HG02973 (cell line): ENCODE results near the gene BACE1-AS.

Experiments
- ATAC-seq: cut with Tn5 transposase; IDR thresholded peaks from one replicate; pipeline ENCODE4 v1.9.1; 2021; ENCODE audit warnings: moderate library complexity; ENCODE audit not compliant: unreplicated experiment

BACE1-AS gene

DNA sequence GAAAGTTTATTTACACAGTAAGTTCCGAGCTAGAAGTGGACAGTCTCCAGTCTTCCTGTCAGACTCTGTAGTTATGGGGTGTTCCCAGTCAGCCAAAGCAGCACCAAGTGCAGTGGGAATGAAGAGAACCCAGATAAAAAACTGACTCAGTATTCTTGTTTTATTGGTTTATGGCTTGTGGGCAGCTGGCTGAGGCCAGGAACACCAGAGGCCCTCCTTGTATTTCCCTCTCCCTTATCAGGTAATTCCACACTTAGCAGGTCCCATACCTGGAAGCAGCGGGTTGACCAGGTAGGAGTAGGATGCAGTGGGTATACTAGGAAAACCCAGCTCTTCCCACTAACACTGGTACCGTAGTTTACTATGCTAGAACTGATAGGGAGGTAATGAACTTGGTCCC lies 3.5 kb upstream of the BACE1-AS start:
- no peak for ATAC-seq

DNA sequence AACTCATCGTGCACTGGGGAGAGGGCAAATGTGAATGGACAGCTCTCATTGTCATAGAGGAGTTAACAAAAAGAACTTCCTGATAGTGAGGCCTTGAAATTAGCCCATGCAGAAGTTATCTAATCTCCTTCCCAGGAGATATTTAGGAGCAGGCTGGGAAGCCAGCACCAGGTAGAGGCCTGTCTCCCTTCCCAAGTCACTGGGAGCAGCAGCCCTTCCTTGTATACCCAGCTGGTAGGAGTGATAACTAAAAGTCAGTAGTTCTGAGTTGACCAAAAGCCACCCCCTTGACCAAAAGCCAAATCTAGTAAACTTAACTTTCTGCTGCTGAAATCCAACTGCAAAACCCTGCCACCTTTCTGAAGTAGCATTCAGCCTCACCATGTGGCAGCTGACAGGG lies 1.4 kb upstream of the BACE1-AS start:
- no peak for ATAC-seq

DNA sequence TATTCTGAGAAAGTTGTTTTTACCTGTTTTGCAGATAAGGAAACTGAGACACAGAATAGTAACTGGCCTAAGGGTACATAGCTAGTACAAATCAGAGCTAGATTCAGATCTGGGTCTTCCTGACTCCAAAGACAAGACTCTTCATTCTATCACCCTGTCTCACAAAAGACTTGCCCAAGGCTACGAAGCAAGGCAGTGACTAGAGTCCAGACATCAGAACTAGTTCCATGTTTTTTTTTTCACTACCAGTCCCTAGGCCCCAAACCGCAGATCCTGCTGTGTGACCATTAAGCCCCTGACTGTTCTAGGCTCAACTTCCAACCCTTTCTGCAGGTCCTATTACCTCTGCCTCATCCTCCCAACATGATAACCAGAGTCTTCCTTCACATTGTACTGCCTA lies 1.5 kb downstream of the BACE1-AS start:
- ATAC-seq, result no peak

DNA sequence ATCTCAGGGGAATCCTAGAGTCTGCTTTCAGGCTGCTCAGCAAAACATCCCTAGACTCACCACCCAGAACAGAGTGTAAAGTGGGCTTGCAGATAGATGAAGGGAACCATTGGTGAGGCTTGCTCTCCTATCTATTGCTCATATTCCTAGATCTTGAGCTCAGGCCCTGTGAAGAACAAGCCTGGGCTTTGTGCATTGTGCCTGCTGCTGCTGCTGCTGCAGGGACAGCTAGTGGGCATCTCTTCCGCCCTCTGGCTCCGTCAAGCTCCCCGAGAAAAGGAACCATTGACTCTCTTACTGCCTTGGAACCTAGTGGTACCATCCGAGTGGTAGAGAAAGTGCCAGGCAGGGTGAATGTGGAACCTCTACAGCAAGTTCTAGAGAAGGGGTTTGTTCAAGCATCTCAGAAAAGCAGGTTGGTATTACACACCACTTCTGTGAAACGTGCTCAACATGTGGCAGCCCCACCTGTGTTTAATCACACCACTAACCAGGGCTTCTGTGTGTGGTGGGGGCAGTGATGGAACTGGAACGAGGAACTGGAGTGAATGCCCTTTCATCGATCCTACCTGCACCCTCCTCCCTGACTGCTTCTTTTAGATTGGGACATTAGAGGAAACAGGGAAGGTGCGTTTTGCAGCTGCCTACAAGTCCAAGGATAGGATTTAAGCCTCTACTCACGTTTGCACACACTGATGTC lies 4.4 kb downstream of the BACE1-AS start:
- no peak for ATAC-seq

DNA sequence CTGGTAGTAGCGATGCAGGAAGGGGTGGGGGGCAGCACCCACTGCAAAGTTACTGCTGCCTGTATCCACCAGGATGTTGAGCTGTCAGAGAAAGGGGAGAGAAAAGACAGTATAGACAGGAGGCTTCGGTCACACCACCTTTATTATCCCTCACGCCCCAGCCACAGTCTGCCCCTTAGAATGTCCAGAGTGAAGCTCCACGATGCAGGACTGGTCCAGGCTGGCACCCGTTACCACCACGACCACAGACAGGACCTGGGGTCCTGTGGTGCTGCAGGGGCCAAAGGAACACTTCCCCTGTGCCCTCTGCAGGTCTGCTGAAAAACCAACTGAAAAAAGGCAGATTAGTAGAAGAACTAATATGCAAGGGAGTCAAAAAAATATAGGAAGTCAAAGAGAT lies 5.7 kb downstream of the BACE1-AS start:
- ATAC-seq, result no peak

DNA sequence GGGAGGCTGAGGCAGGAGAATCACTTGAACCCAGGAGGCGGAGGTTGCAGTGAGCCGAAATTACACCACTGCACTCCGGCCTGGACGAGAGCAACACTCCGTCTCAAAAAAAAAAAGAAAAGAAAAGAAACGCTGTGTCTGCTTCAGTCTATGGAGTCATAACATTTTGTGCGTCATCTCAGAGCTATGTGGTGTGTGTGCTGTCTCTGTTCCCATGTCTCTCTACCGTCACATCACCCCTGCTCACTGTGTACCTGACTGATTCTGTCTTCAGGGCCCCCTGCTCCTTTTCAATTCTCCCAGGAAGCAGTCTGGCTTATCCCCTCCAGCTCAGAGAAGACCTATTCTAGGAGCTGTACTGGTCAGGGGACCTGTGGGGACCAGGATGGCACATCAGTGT lies 7.0 kb downstream of the BACE1-AS start:
- no peak for ATAC-seq

DNA sequence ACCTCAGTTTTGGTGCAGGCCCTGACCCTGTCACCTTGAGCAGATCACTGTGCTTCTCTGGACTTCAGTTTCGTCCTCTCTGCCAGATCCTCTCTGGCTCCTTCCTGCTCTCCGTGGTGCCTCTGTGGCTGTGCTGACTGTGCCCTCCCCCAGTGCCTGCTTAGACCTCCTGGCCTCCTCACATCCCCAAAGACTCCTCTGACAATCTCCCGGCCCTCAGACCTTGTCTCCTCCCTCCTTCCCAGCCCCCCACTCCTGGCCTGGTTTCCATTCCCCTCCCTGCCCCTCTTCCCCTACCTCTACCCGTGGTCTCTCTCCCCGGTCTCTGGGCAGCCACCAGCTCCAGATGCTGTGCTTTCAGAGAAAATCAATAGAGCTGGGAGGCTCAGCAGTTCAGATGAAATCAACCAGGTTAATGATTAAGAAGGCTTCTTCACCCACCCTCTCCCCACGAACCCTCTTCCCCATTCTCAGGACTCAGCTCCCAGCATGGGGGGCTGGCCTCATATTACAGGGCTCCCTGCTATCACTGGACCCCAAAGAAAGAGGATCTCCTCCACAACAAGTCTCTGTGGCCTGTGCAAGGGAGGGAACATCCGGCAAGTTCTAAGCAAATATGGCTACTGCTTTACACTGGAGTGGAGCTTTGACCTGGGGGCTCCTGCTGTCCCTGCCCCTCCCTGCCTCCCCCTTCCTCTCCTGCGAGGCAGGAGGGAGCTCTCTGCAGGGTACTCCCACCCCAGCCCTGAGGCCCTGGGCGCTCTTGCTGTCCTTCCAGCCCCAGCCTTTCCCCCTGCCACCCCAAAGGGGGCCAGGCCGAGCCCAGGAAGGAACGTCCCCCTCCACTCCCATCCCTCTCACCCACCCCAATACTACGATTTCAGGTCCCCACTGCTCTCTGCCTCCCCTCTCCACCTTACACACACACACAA lies 8.5 kb downstream of the BACE1-AS start:
- no peak for ATAC-seq

DNA sequence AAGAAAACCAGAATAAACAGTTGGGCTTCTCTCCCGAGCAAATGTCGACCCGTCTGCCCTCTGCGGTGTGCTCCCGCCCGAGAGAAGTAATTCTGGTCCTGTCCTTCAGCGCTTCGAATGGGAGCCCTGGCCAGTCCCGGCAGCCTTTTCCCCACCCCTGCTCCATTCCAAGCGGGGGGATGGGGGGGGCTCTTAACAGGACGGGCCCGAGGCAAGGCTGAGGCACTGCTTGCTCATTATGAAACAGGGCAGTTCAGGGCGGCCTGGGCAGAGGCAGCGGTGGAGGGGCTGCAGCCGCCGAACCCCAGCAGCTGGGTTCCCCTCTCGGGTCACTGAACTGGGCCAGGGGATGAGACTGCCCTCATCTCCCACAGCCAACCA lies 9.1 kb downstream of the BACE1-AS start:
- ATAC-seq, result no peak

DNA sequence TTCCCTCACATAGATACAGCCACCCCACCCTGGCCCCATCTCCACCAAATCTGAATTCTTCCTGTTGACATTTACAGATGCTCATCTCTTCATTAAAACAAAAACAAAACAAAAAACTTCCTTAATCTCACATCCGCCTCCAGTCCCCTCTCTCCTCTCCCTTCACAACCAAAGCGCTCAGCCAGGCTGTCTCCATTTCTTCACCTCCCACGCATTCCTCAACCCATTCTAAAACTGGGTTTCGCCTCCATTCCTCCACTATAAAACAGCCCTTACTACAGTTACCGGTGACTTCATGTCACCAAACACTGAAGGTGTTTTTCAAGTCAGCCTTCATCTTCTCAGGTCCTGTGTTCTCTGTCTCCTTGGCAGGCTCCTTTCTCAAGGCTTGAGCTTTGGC lies 9.6 kb downstream of the BACE1-AS start:
- ATAC-seq, result no peak

DNA sequence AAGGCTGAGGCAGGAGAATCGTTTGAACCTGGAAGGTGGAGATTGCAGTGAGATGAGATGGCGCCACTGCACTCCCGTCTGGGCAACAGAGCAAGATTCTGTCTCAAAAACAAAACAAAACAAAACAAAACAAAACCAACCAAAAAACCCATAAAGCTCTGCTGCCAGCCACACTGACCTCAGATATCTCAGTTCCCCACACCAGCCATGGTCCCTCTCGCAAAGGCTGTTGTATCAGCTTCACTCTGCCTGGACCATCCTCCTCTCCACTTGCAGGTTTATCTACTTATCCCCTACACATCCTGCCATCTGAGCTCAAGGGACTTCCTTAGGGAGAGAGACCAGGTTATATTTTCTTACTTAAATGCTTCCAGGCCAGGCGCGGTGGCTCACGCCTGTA lies 11.1 kb downstream of the BACE1-AS start:
- no peak for ATAC-seq

DNA sequence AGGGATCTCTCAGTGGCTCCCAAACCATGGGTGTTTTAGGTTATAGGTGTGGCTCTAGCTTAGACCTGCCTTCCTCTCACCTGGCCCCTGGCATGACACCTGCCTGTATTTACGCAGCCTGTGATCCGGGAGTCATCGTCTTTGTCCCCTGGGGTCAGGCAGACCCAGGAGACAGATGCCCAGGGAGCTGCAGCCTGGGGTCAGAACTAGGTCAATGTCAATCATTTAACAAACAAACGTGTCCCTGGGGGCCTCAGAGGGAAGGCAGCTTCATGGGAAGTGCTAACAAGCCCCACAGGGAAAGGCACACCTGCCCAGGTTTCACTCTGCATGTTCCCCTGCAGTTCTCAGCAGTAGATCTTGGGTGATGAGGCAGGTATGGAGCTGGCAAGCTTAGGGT lies 12.0 kb downstream of the BACE1-AS start:
- no peak for ATAC-seq

DNA sequence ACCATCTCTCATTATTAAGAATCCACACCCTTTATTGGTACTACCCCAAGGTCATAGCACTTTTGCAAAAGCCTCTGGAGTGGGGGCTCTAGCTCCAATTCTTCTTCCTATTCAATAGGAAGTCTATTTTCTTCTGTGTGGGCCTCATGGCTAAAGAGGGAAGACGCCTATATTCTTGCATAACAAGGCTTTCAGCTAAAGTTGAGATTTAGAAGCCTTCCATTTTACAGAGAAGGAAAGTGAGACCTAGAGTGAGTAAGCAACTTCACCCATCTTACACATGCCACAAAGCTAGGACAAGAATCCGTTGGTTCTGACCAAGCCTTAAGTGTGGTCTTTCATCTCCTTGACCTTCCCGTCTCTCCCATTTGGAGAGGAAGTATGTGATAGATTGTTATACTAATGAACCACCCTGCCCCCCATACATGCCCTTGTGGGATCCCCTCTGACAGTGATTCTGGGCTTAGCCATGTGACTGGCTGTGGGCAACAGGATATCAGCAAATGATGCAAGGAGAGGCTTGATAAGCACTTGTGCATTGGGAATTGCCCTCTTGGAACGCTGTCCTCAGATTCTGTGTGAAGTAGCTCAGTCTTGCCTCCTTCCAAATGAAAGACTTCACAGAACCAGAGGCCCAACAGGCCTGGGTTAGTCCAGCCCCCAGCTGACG lies 12.6 kb downstream of the BACE1-AS start:
- ATAC-seq, result no peak

DNA sequence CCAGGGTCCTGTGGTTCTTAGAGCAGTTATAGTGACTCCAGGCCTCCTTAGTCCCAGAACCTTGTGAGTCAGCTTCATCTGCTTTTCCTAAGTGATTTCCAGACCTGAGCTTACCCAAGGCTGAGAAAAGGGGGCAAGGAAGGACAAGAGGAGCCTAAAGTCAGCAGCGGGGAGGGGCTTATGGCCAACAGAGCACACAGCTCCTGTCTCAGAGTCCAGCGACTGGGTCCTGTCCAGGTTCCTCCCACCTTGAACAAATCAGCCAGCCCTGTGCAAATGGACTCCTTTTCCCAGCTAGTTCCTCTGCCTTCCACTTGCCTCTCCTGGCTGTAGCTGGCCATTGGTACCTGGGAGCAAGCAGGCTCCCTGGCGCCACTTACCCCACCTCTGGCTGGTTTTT lies 14.0 kb downstream of the BACE1-AS start:
- ATAC-seq, result no peak

DNA sequence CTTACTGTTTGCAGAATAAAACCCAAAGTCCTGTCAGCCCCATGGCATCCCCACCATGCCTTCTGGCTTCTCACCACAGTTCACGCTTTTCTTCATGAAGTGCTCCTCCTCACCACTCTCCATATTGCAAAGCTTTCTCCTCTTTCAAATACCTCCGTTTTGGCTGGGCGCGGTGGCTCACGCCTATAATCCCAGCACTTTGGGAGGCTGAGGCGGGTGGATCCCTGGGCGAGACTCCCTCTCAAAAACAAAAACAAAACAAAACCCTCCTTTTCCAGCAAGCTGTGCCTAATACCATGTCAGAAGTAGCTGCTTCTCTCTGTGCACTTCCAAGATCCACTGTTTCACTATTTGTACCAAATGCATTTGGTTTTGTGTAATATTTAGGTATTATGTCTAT lies 18.2 kb downstream of the BACE1-AS start:
- no peak for ATAC-seq

DNA sequence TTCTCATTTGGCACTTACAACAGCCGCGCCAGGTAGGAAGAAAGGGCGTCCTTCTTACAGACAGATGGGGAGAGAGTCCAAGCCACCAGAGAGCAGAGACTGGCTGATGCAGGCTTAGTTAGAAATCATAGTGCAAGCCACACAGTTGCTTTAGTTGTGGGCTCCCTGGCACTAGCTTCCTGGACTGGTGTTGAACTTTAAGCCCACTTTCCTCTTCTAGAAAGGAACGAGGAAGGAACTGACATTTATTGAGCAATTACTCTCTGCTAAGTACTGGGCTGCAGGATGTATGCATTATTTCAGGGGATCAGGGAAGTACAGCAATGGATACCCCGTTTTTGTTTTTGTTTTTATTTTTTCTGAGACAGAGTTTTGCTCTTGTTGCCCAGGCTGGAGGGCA lies 21.9 kb downstream of the BACE1-AS start:
- ATAC-seq, result no peak

DNA sequence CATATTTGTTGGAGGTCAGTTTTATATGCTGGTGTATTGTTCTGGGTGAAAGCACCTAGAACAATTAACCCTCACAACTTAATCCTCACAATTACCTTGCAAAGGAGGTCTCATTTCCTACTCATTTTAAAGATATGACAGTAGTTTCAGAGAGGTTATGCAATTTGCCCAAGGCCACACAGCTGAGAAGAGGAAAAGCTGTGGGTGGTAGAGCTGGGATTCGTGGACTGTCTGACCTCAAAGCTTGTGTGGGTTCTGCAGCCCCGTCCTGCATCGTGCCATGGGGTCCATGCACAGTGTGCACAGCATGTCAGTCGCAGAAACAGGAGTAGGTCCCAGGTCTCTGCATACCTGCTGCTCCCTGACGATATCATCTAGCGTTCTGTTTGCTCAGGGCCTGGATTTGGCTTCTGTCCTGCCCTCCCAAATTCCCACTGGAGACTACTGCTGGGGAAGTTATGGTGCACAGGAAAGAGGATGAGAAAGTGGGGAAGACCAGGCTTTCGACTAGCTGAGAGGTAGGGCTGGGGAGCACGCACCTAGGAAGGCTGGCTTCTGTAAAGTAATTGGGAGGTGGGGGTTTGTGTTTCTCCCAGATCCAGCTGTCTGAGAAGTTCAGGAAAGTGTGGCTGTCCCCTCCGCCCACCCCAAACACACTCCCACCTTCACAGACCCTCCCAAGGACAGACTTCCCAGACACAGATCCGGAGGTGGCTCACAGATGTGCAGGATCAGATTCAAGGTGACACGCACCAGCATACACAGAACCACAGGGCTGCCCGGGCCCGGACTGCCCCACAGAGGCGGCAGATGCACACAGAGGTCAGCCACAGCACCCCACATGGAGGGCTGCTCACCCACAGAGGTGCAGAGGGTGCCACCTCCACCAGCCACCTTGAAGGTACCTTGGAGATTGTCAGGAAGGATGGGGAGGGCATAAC lies 23.0 kb downstream of the BACE1-AS start:
- ATAC-seq, result no peak

DNA sequence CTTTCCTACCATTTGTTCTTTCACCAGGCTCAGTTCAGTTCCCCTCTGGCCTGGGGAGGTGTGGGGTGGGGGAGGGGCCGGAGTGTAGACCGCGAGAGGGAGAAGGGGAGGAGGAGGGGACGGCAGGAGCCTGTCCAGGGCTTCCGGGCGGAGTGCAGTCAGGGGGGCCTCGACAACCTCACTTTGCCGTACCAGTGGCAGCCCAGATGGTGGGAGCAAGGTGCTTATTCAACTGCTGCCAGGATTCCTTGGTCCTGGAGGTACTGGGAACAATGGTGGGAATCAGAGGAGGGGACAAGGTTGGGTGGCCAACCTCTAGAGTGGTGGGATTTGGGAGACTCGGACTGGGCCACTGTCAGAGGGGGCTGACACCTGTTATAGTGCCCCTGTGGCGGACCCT lies 23.7 kb downstream of the BACE1-AS start:
- ATAC-seq, result no peak

DNA sequence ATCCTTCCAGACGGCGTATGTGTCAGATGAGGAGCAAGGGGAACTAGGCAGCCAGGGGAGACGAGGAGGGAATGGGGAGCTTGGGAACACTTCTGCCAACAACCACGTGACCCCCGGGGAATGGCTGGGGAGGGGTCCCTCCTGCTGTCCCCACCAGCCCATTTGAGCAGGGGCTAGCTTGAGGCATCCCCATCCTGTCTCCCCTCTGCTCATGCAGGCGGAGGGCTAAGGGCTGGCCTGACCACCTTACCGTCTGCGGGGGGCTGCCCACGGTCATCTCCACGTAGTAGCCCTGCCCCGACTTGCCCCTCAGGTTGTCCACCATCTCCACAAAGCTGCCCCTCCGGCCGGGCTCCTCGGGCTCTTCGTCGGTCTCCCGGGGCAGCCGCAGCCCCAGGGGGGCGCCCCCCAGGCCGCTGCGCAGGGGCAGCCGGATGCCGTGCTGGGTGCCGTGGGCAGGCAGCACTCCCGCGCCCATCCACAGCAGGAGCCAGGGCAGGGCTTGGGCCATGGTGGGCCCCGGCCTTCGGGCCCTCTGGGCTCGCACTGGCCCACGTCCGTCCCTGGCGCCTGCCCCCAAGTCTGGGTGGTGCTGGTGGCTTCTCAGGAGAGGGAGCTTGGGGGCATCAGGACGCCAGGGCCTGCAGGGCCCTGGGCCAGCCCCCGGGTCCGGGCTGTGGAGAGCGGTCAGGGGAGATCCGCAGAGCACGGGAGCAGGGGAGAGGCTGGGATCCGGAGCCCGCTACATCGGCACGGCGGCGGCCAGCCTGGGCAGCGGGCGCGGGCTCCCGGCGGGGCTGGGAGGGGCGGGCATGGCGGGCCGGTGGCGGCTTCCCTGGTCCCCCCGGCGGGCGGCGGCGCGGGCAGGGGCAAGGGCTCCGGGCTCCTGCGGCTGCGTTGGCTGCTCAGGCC lies 24.4 kb downstream of the BACE1-AS start:
- no peak for ATAC-seq

DNA sequence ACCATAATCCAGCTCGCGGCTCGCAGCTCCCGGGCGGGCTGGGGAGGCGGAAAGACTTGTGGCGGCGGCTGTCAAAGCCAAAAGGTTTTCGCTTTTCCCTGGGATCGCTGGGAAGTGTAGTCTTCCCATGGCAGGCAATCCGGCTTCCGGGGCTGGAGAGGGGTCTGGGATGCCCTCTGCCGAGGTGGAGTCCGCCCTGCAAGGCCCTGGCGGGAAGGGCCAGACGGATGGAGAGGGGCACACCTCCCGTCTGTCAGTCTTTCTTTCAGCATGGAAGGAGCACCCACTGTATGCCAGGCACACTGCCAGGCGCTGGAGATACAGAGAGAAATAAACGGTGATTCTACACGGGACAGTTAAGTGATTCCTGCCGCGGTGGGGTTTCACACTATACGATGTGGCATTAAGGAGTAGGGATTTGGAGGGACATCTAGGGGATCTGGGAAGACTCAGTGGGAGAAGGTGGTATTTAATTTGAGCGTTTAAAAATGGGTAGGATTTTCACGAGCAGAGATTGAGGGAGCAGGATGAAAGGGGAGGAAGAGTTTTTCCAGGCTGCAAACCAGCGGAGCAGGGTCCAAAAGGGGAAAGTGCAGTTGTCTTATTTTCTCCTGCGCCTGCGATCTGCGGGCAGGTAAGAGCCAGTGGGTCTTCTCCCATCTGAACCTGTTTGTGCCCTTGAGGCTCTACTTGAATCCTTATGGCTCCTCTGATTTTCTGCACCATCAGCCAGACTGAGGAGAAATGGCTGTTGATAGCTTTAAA lies 25.2 kb downstream of the BACE1-AS start, which contains the start of gene BACE1:
Gene BACE1 (minus strand): TSS at position 60 of the 765 bp plus-strand sequence. CDS start 461 bp downstream, outside the sequence.
- ATAC-seq, result no peak
